Transverse colon (tissue), 4 donors: ENCODE results near the gene RCHY1. TPM values are rescaled to one million over a fixed set of nuclear protein-coding genes. Genes with fewer than 3 reads are reported as not detected.
"Not testable (repeated sequence)": the region's sequence is repeated elsewhere in the genome, so short reads cannot be mapped to it uniquely, and the experiment has no call there.

Experiments
- DNase-seq: peaks from one replicate; pipeline ENCODE4 v3.0.0-alpha.2; 2019
- H3K27ac ChIP-seq, 4 donors: fragments of 200-600 bp; sonication (generic); 2 replicates each; pipeline ENCODE4 v1.5.1; 2016 to 2018; ENCODE audit warnings: inconsistent platforms in 4 of 4
- H3K27me3 ChIP-seq: fragments of 200-600 bp; sonication (generic); 2 replicates; pipeline ENCODE4 v1.5.1; 2017; ENCODE audit warnings: inconsistent platforms
- H3K36me3 ChIP-seq, 4 donors: fragments of 200-600 bp; sonication (generic); 2 replicates each; pipeline ENCODE4 v1.5.1; 2017 to 2019; ENCODE audit warnings: inconsistent platforms in 4 of 4
- H3K4me1 ChIP-seq, 4 donors: fragments of 200-600 bp; sonication (generic); 2 replicates each; pipeline ENCODE4 v1.5.1; 2017 to 2020; ENCODE audit warnings: inconsistent platforms in 4 of 4
- H3K4me3 ChIP-seq, 4 donors: fragments of 200-600 bp; sonication (generic); 1 replicate in 1 of 4; 2 replicates in 3 of 4; pipeline versions ENCODE4 v1.5.1 to v1.6.1; 2017 to 2019; ENCODE audit warnings: inconsistent platforms in 4 of 4
- H3K9me3 ChIP-seq, 2 donors: fragments of 200-600 bp; sonication (generic); 2 replicates each; pipeline ENCODE4 v1.5.1; 2017 to 2019; ENCODE audit warnings: inconsistent platforms in 2 of 2
- EP300 ChIP-seq: sonication (generic); formaldehyde crosslinking; IDR thresholded peaks from one replicate; pipeline ENCODE4 v1.6.1; 2017; ENCODE audit warnings: antibody characterized with exemption, low read depth
- POLR2A ChIP-seq: fragments of 450-650 bp; IDR thresholded peaks from one replicate; pipeline ENCODE4 v1.6.1; 2016; ENCODE audit warnings: antibody characterized with exemption, mild to moderate bottlenecking, moderate library complexity
- POLR2AphosphoS5 ChIP-seq, 3 donors: sonication (generic); formaldehyde crosslinking; IDR thresholded peaks; one replicate each; pipeline ENCODE4 v1.6.1; 2016; ENCODE audit warnings: antibody characterized with exemption in 3 of 3
- WGBS, 2 donors: methylation state at CpG; one replicate each; pipeline ENCODE4 v1.1.5; 2018; ENCODE audit warnings: low coverage in 1 of 2; 5-methylcytosine and 5-hydroxymethylcytosine counted together
- in situ Hi-C, 4 donors: fragments of 200-750 bp; cut with MboI; loops; one replicate each; pipeline versions ENCODE4 v1.15.0 to v1.15.1; 2017; ENCODE audit warnings: low sequenced_read_pairs in 3 of 4, low pct_ligation_motif_present in 1 of 4, low pct_unique_long_range_greater_than_20kb in 1 of 4
- intact Hi-C: fragments of 100-400 bp; cut with DNase I; formaldehyde crosslinking; loops from one replicate; pipeline ENCODE4 v1.15.1; 2023; ENCODE audit warnings: low total_unique reads
- total RNA-seq, 4 donors: library from RNA; depleted of rRNA; stranded (reverse); fragments of >200 nt; gene quantifications; one replicate each; pipeline ENCODE4 v1.1.0, GENCODE V29; 2016
- TF ChIP-seq, protein P1 (sequence below), 5 experiments: fragments of 200-600 bp in 3 of 5; fragments of 450-650 bp in 2 of 5; sonication (generic) in 3 of 5; IDR thresholded peaks; 1 replicate in 2 of 5; 2 replicates in 3 of 5; pipeline ENCODE4 v1.5.1; 2016 to 2017; ENCODE audit warnings: antibody characterized with exemption in 5 of 5, inconsistent platforms in 3 of 5, mild to moderate bottlenecking in 2 of 5, moderate library complexity in 1 of 5

The RCHY1 gene
- total RNA-seq, 4 donors from 2014 or later: 5.2 to 34.8 (median 22.4) TPM

DNA sequence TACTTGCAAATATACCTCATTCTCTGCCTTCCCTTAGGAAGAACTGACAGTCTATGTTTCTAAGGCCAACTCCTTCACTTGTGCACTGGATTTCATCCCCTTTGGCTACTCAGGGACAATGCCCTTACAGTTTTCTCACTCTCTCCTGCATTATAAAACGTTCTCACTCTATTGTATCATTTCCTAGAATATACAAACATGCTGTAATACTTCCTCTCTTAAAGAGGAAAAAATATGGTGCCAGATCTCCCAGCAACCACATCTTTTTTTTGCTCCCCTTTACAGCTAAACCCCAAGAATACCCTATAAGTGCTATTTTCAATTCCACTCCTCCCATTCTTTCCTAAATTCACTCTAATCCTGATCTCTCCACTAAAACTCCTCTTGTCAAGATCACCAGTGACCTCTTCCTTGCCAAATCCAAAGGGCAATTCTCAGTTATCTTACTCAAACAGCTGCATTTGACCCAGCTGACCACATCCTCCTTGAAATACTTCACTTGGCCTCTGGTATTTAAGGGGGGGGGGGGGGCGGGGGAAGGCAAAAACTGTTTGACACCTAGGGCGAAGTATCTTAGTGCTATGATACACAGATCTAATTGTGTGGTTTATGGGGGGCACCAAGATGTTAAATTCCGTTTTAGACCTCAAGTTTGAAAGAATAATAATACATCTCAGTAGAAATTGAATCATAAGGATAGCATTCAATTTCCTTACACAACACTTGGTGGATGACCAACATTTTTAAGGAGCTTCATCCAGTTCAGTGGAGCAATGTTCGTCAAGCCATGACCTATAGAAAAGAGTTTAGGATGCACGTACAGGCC, 1.6 kb downstream of the RCHY1 start:
- peak overlapping the region in 2 of 4 donors; percentile 67 to 85 for H3K4me3 ChIP-seq
- H3K9me3 ChIP-seq: no peaks in the 10 kb centered on the region
- TF ChIP-seq POLR2A (no peak), EP300 (no peak), POLR2AphosphoS5 (IDR thresholded peaks at IDR 0.05) (no peak)
- TF ChIP-seq, protein P1, sequence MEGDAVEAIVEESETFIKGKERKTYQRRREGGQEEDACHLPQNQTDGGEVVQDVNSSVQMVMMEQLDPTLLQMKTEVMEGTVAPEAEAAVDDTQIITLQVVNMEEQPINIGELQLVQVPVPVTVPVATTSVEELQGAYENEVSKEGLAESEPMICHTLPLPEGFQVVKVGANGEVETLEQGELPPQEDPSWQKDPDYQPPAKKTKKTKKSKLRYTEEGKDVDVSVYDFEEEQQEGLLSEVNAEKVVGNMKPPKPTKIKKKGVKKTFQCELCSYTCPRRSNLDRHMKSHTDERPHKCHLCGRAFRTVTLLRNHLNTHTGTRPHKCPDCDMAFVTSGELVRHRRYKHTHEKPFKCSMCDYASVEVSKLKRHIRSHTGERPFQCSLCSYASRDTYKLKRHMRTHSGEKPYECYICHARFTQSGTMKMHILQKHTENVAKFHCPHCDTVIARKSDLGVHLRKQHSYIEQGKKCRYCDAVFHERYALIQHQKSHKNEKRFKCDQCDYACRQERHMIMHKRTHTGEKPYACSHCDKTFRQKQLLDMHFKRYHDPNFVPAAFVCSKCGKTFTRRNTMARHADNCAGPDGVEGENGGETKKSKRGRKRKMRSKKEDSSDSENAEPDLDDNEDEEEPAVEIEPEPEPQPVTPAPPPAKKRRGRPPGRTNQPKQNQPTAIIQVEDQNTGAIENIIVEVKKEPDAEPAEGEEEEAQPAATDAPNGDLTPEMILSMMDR (IDR thresholded peaks at IDR 0.05): no peak
- no peaks in the 10 kb centered on the region for H3K27me3 ChIP-seq
- in situ Hi-C loops (no loop called here), intact Hi-C loops (no loop called here)
- peaks cover 14 to 62% (median 38%) of the 10 kb centered on the region in 4 donors for H3K4me1 ChIP-seq
- peak overlapping the region; percentile 93 to 99 (median 96) for H3K27ac ChIP-seq
- 35 to 50% methylated on average over 4 to 6 of the region's 6 CpGs for WGBS, 2 donors
- DNase-seq: no peak
- H3K36me3 ChIP-seq: peaks cover 0 to 12% (median 6%) of the 10 kb centered on the region in 4 donors

DNA sequence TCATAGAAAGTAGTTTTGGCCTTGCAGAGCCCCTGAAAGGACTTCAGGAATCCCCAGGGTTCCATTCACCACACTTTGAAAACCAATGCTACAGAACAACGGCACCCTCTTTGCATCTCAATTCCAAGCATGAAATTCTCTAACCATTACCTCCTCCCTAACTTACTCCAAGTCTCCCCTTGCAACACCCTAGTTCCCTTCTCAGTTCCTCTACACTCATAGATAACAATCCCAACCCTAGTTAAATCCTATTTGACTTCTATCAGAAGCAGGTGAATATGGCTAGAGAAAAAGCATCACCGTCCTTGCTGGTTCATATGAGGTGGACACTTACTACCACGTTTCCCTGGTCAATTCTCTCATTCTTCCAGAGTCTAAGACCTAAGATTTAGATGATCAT, 2.4 kb downstream of the RCHY1 start:
- TF ChIP-seq POLR2AphosphoS5 (IDR thresholded peaks at IDR 0.05): no peak
- no peak for TF ChIP-seq POLR2A
- TF ChIP-seq EP300: no peak
- TF ChIP-seq, protein P1 (IDR thresholded peaks at IDR 0.05): no peak
- in situ Hi-C loops (no loop called here), intact Hi-C loops (no loop called here)
- no peak for DNase-seq
- 62 to 75% methylated on average over 1 to 3 of the region's 3 CpGs for WGBS, 2 donors
- peaks cover 0 to 12% (median 5%) of the 10 kb centered on the region in 4 donors for H3K36me3 ChIP-seq
- no peaks in the 10 kb centered on the region for H3K27me3 ChIP-seq
- no peaks in the 10 kb centered on the region for H3K9me3 ChIP-seq
- H3K4me3 ChIP-seq: peak overlapping the region in 1 of 4 donors; percentile 85
- peaks cover 14 to 62% (median 38%) of the 10 kb centered on the region in 4 donors for H3K4me1 ChIP-seq
- H3K27ac ChIP-seq: peak overlapping the region; percentile 93 to 99 (median 96)

DNA sequence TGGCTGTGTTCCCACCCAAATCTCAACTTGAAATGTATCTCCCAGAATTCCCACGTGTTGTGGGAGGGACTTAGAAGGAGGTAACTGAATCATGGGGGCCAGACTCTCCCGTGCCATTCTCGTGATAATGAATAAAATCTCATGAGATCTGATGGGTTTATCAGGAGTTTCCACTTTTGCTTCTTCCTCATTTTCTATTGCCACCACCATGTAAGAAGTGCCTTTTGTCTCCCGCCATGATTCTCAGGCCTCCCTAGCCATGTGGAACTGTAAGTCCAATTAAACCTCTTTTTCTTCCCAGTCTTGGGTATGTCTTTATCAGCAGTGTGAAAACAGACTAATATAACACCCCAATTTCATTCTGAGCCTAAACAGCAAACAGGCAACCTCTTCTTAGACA, 4.6 kb downstream of the RCHY1 start:
- DNase-seq, H3K9me3 ChIP-seq, H3K4me3 ChIP-seq, intact Hi-C loops, H3K27ac ChIP-seq, in situ Hi-C loops, H3K27me3 ChIP-seq: not testable (repeated sequence)
- WGBS, 2 donors: 93 to 100% methylated on average over 2 to 4 of the region's 4 CpGs
- Histone ChIP-seq H3K36me3 (peaks cover 0 to 21% (median 7%) of the 10 kb centered on the region in 4 donors), H3K4me1 (peaks cover 8 to 57% (median 32%) of the 10 kb centered on the region in 4 donors)

DNA sequence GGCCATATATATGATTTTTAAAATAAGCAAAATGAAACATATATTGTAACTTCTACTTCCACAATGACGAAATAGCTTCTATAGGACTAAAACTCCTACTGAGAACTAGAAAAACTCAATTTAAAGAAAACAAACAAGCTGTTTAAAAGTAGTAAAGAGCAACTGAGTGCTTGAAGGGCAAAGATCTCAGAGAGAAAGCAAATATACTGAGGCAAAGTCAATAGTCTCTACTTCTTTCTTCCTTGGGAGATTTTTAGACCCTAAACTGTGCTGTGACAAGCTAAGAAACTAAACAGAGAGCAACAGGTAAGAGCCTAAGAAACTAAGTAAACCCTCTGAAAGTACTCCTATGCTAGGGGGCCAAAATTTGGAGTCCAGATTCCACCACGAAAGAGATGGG, 8.6 kb downstream of the RCHY1 start:
- Histone ChIP-seq H3K4me1 (peaks cover 3 to 28% (median 6%) of the 10 kb centered on the region in 4 donors), H3K4me3 (no peak overlapping the region), H3K27ac (peak overlapping the region in 3 of 4 donors; percentile 14 to 39 (median 26)), H3K9me3 (no peaks in the 10 kb centered on the region), H3K27me3 (no peaks in the 10 kb centered on the region), H3K36me3 (peaks cover 0 to 28% (median 12%) of the 10 kb centered on the region in 4 donors)
- intact Hi-C loops (no loop called here), in situ Hi-C loops (no loop called here)
- WGBS, 2 donors: 54 to 80% methylated on average over 1 to 2 of the region's 2 CpGs
- no peak for DNase-seq
- no peak for TF ChIP-seq POLR2A
- TF ChIP-seq POLR2AphosphoS5 (IDR thresholded peaks at IDR 0.05): no peak
- TF ChIP-seq, protein P1 (IDR thresholded peaks at IDR 0.05): no peak
- no peak for TF ChIP-seq EP300
